HG03135 (cell line): ENCODE results near the gene ITK.
"Not testable (repeated sequence)": the region's sequence is repeated elsewhere in the genome, so short reads cannot be mapped to it uniquely, and the experiment has no call there.

ENCODE experiments used
- ATAC-seq: cut with Tn5 transposase; IDR thresholded peaks from one replicate; pipeline ENCODE4 v1.9.1; 2021; ENCODE audit warnings: mild to moderate bottlenecking, moderate library complexity; ENCODE audit not compliant: unreplicated experiment

The ITK gene

GRCh38 chr5:157210652-157211051 lies 30.0 kb downstream of the ITK start:
- ATAC-seq = not testable (repeated sequence)

- ATAC-seq = no peak
These were observed 31.7 kb downstream of the ITK start for GRCh38 chr5:157212307-157212706.

- ATAC-seq = no peak
These were observed 33.0 kb downstream of the ITK start for GRCh38 chr5:157213527-157214243.

GRCh38 chr5:157214415-157214814 lies 33.8 kb downstream of the ITK start:
- no peak for ATAC-seq

GRCh38 chr5:157214861-157215513 lies 34.3 kb downstream of the ITK start:
- ATAC-seq = peak; percentile 37

- ATAC-seq = peak; percentile 29
These were observed 35.0 kb downstream of the ITK start for GRCh38 chr5:157215514-157216167.

- ATAC-seq = no peak
These were observed 35.9 kb downstream of the ITK start for GRCh38 chr5:157216391-157217142.

- ATAC-seq = no peak
These were observed 36.8 kb downstream of the ITK start for GRCh38 chr5:157217289-157218024.

DNA sequence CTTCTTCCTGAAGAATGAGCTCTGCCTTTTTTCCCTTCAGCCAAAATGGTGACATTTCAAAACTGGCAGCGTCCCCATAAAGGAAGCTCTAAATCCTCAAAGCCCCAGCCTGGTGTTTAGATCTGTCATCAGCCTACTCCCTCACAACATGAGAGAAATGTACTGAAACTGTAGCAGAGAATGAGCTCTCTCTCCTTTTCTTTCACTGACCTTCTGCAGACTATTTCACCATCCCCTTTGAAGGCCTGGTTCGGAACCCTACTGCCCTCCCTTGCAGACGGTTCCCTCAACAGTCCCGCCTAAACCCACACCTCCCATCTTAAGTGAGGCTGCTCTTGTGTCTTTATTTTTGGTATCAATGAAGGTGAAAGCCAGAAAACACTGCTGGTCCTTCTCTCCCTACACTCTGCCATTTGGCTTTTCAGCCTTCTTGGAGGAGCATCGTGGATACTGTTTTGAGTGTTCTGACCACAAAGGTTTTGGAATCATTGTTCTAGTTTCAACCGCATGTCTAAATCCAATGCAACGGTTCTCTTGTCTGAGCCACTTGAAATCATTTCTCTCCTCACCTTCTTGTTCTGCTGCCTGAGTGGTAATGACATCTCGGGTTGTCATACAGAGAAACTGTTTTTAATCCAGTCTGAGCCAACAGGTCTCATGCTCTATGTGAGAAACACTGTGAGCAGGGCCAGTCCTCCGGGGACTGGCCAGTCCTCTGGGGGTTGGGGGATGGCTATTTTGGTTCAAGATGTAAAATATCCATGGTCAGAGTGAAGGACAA lies 39.0 kb downstream of the ITK start:
- peak; percentile 49 for ATAC-seq

- no peak for ATAC-seq
These were observed 41.3 kb downstream of the ITK start for GRCh38 chr5:157221959-157222358.

DNA sequence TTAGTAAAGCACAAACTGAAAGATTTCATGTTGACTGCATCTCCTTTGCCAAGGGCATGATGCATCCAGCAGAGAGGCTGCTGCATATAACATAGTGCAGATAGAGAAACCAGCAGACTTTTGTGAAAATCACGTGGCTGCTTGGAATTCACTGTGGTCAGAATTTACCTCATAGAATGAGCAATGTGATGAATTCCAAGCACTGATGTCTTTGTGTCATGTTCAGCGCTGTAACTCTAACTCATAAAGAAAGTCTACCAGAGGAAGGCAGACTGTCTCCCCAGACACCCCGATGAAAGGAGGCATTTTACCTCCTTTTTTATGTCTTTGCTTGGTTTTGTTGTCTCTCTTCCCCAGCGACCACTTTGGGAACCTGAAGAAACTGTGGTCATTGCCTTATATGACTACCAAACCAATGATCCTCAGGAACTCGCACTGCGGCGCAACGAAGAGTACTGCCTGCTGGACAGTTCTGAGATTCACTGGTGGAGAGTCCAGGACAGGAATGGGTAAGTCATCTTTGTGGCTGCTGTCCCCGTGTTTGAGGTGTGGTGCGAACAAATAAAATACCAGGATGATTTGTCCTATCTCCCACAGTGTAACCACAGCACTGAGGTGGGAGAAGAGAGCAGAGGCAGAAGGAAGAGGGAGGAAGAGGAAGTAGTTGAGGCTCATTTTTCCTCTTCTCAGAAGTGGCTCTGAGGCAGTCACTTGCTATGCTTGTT lies 42.0 kb downstream of the ITK start:
- no peak for ATAC-seq

DNA sequence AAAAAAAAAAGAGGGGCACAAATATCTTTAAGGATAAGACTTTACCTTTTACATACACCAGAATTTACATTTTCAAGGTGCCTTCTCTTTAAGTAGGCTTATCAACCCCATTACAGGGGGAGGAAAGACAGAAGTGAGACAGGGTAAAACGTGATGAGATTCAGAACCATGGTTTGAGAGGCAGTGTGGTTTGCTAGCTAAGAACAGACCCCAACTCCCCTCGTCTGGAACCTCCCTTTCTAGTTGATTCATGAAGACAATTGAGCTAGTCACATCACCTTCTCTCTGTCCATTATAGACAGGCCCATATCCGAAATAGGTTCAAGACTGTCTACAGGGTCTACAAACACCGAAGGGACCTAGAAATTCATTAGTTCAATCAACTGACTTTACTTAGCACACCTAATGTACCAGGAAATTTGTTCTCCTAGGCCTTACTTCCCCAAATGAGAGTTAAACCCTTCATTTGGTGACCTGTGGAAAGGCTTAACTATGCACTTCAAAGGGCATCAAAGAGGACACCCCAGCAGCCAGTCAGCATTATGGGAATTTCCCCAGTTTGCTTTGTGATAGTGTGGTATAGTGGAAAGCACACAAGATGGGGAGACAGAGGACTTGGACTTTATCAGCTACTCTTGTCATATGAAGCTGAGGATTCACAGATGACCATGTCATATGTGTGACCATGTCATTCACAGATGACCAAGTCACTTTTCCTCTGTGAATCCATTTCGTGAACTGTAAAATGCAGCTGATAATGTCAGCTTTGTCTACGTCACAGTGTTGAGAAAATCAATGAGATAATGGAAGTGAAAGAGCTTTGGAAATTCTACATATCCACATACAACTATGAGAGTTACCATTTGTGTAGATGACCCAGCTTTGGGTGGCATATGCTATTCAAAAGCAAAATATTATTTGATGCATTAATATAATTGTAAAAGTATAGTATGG lies 45.1 kb downstream of the ITK start:
- ATAC-seq = no peak

GRCh38 chr5:157230610-157231009 lies 50.0 kb downstream of the ITK start:
- no peak for ATAC-seq

DNA sequence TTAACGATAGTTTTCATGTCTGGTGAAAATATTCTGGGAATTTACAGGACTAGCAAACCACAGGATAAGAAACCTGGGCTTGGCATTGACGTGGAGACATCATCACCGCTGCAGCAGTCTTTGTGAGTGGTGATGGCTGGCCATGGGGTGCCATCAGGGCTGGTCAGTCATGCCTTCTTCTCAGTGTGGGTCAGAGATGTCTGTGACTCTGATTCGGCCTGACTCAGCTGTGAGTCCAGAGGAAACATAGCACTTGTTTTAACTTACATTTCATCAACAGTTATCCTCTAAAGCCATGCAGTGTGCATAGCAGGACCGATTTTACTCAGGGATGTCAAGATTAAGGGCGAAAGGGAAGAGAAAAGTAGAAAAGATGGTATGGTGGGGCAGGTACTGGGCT lies 52.1 kb downstream of the ITK start:
- ATAC-seq = no peak

DNA sequence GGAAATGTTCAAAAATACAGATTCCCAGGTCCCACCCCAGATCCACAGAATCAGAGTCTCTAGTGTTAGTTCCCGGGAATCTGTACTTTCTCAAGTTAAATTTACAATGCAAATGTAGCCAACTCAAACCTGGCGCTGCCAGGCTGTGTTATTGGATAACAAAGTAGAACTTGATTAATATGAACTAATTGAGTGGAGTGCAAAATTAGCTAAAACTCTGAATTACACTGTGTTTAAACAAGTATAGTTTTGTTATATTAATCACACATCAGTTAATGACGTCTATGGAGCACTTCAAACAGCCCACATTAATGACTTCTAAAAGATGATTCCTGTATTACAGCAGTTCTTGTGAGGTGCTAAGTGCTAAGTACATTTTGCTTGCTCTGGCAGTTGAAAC lies 52.9 kb downstream of the ITK start:
- no peak for ATAC-seq

- ATAC-seq = no peak
These were observed 55.8 kb downstream of the ITK start for GRCh38 chr5:157236423-157236822.

- no peak for ATAC-seq
These were observed 60.8 kb downstream of the ITK start for GRCh38 chr5:157241483-157241882.

GRCh38 chr5:157244704-157245103 lies 64.1 kb downstream of the ITK start:
- ATAC-seq = not testable (repeated sequence)
